ENCODE measurements around the gene KIF16B.

DNA sequence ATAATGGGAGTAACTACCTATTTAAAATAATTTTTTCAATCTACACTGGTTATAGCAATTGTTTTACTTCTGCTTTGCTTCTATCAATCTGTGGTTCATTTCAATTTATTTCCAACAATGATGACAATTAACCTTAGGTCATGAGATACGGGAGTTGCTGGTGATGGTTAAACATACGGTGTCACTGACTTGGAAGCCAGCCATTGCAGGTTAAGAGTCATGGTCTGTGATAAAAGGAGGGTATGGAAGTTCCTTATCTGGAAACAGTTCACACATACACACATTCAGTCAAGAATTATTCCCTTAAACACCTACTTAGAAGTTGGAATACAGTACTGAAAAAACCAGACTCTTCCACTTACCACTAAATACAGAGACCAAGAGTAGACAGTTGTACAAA lies 180.0 kb downstream of the KIF16B start:
- TF ChIP-seq, protein P1, sequence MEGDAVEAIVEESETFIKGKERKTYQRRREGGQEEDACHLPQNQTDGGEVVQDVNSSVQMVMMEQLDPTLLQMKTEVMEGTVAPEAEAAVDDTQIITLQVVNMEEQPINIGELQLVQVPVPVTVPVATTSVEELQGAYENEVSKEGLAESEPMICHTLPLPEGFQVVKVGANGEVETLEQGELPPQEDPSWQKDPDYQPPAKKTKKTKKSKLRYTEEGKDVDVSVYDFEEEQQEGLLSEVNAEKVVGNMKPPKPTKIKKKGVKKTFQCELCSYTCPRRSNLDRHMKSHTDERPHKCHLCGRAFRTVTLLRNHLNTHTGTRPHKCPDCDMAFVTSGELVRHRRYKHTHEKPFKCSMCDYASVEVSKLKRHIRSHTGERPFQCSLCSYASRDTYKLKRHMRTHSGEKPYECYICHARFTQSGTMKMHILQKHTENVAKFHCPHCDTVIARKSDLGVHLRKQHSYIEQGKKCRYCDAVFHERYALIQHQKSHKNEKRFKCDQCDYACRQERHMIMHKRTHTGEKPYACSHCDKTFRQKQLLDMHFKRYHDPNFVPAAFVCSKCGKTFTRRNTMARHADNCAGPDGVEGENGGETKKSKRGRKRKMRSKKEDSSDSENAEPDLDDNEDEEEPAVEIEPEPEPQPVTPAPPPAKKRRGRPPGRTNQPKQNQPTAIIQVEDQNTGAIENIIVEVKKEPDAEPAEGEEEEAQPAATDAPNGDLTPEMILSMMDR (conservative IDR thresholded peaks at IDR 0.05; ENCODE audit: low read depth in 2 of 2), result no peak
- no peak for TF ChIP-seq JUNB (IDR thresholded peaks at IDR 0.05; ENCODE audit: unreplicated experiment)
- TF ChIP-seq POLR2AphosphoS5 (IDR thresholded peaks at IDR 0.05; ENCODE audit: low read depth), result no peak
- no peak for TF ChIP-seq ZNF331 (CRISPR knock-in tag; IDR thresholded peaks at IDR 0.05; ENCODE audit: low read depth)

All from GM23338 (cell line).